GM10266 (cell line): ENCODE measurements around the gene DR1.

ENCODE experiments used
- DNase-seq: peaks from one replicate; pipeline ENCODE4 v3.0.0; 2012; ENCODE audit errors: extremely low spot score
- CTCF ChIP-seq: IDR thresholded peaks from 2 replicates; pipeline ENCODE4 v1.5.1; 2012; ENCODE audit warnings: mild to moderate bottlenecking, low read depth; ENCODE audit not compliant: control insufficient read depth, insufficient read depth; ENCODE audit errors: missing control alignments

DR1 gene

GRCh38 chr1:93345633-93346420, at the start of gene DR1:
Gene DR1, plus strand, starts transcription at chr1:93345907. Its CDS starts 739 bp downstream, at chr1:93346646.
- peak; percentile 92 for DNase-seq

GRCh38 chr1:93296555-93297154, 49.1 kb upstream of the DR1 start:
- no peak for DNase-seq
- TF ChIP-seq CTCF, result no peak

More at GRCh38 chr1:93345633-93346420, at the start of gene DR1:
- no peak for TF ChIP-seq CTCF

GRCh38 chr1:93301131-93301530, 44.6 kb upstream of the DR1 start:
- TF ChIP-seq CTCF, result no peak
- DNase-seq, result no peak

- no peak for TF ChIP-seq CTCF
- DNase-seq, result no peak
Measured at GRCh38 chr1:93302078-93302477, 43.6 kb upstream of the DR1 start.

- TF ChIP-seq CTCF, result peak; percentile 82
- DNase-seq, result peak; percentile 51
Measured at GRCh38 chr1:93304716-93305138, 41.0 kb upstream of the DR1 start.

GRCh38 chr1:93306920-93307319, 38.8 kb upstream of the DR1 start:
- TF ChIP-seq CTCF, result no peak
- no peak for DNase-seq

- no peak for DNase-seq
- no peak for TF ChIP-seq CTCF
Measured at GRCh38 chr1:93313026-93313425, 32.7 kb upstream of the DR1 start.
